Stimulated activated CD4-positive, alpha-beta T cell treated with anti-CD3 and anti-CD28 coated beads, Interleukin-15, amount 100 ng/mL, for 1 hour (primary cell): Measurements from ENCODE around the gene PTPN13.
"Not testable (repeated sequence)": the region's sequence is repeated elsewhere in the genome, so short reads cannot be mapped to it uniquely, and the experiment has no call there.

Experiments used
- DNase-seq, 2 donors: peaks; one replicate each; pipeline ENCODE4 v3.0.0-alpha.2; 2020; ENCODE audit warnings: low read depth in 1 of 2, low spot score in 1 of 2

Gene PTPN13

GRCh38 chr4:86631166-86631565 is 37.1 kb downstream of the PTPN13 start:
- no peak for DNase-seq

GRCh38 chr4:86633854-86634253 is 39.7 kb downstream of the PTPN13 start:
- no peak for DNase-seq

- DNase-seq = no peak
These were observed 46.4 kb downstream of the PTPN13 start for GRCh38 chr4:86640469-86640868.

GRCh38 chr4:86641516-86642090 is 47.5 kb downstream of the PTPN13 start:
- no peak for DNase-seq

GRCh38 chr4:86644892-86645291 is 50.8 kb downstream of the PTPN13 start:
- DNase-seq = no peak

GRCh38 chr4:86652332-86652932 is 58.3 kb downstream of the PTPN13 start:
- DNase-seq = no peak

- no peak for DNase-seq
These were observed 59.2 kb downstream of the PTPN13 start for GRCh38 chr4:86653237-86653865.

GRCh38 chr4:86656781-86657180 is 62.7 kb downstream of the PTPN13 start:
- not testable (repeated sequence) for DNase-seq

- no peak for DNase-seq
These were observed 63.3 kb downstream of the PTPN13 start for GRCh38 chr4:86657382-86657781.

GRCh38 chr4:86657910-86658309 is 63.8 kb downstream of the PTPN13 start:
- no peak for DNase-seq

GRCh38 chr4:86660401-86660800 is 66.3 kb downstream of the PTPN13 start:
- no peak for DNase-seq

- no peak for DNase-seq
These were observed 66.9 kb downstream of the PTPN13 start for GRCh38 chr4:86661006-86661405.

GRCh38 chr4:86661418-86661817 is 67.3 kb downstream of the PTPN13 start:
- DNase-seq = no peak

- DNase-seq = no peak
These were observed 70.8 kb downstream of the PTPN13 start for GRCh38 chr4:86664959-86665358.

GRCh38 chr4:86670298-86670697 is 76.2 kb downstream of the PTPN13 start:
- no peak for DNase-seq

GRCh38 chr4:86670756-86671155 is 76.6 kb downstream of the PTPN13 start:
- DNase-seq = no peak

GRCh38 chr4:86675548-86675947 is 81.4 kb downstream of the PTPN13 start:
- DNase-seq = no peak

GRCh38 chr4:86678796-86679195 is 84.7 kb downstream of the PTPN13 start:
- no peak for DNase-seq

- DNase-seq = no peak
These were observed 85.3 kb downstream of the PTPN13 start for GRCh38 chr4:86679441-86679840.

- DNase-seq = no peak
These were observed 89.1 kb downstream of the PTPN13 start for GRCh38 chr4:86683167-86683566.

GRCh38 chr4:86683983-86684382 is 89.9 kb downstream of the PTPN13 start:
- DNase-seq = no peak

- DNase-seq = no peak
These were observed 91.3 kb downstream of the PTPN13 start for GRCh38 chr4:86685401-86685800.

GRCh38 chr4:86686741-86687140 is 92.6 kb downstream of the PTPN13 start:
- no peak for DNase-seq
